ENCODE data around the gene UPP2. TPM values are rescaled to one million over a fixed set of nuclear protein-coding genes. Genes with fewer than 3 reads are reported as not detected.

The UPP2 gene
- total and polyA plus RNA-seq, 2 of the 8 experiments (the other 6 are each of a cell fraction or from before 2014, with no cell fraction given): not detected

- H3K27me3 ChIP-seq (replicated peaks in 1 of 4; ENCODE audit: control insufficient read depth in 3 of 4, extremely low read depth in 1 of 4, insufficient read depth in 3 of 4, low read length in 3 of 4): no peaks in the 10 kb centered on the region
- H4K91ac ChIP-seq (replicated peaks; ENCODE audit: insufficient read length, low read length): no peak overlapping the region
- no peak overlapping the region for H3K14ac ChIP-seq (ENCODE audit: insufficient read length)
- DNase-seq (ENCODE audit: low read depth in 1 of 2, low spot score in 2 of 2): no peak
- H4K20me1 ChIP-seq (replicated peaks in 1 of 2; ENCODE audit: control insufficient read depth in 1 of 2, insufficient read depth in 2 of 2, low read length in 2 of 2): no peaks in the 10 kb centered on the region
- no peak overlapping the region for H2BK20ac ChIP-seq (ENCODE audit: low read length)
- FAIRE-seq: peak; percentile 36
- H2AFZ ChIP-seq (ENCODE audit: low read length): no peak overlapping the region
- no peak overlapping the region for H3K4me2 ChIP-seq (ENCODE audit: insufficient read depth in 1 of 2, low read depth in 2 of 2, low read length in 2 of 2)
- H2BK15ac ChIP-seq (ENCODE audit: low read length): no peak overlapping the region
- no peak overlapping the region for H3K56ac ChIP-seq (replicated peaks; ENCODE audit: insufficient read length, low read depth, low read length)
- no peaks in the 10 kb centered on the region for H3K79me1 ChIP-seq (ENCODE audit: low read depth, low read length)
- H3K4ac ChIP-seq (replicated peaks; ENCODE audit: insufficient read length, low read depth, low read length): no peak overlapping the region
- H3K23me2 ChIP-seq (ENCODE audit: low read depth, low read length): no peaks in the 10 kb centered on the region; the same call in 1 of the 2 replicates
- ChIA-PET POLR2A (ENCODE audit: partially characterized antibody) (no interaction called here), CTCF (ENCODE audit: partially characterized antibody) (interaction anchor here (0.7 to 2.4 kb wide), 29 partner anchors 9 to 574 kb away, joined by 3 to 10 read pairs (median 4); partner anchors contain the start of gene UPP2)
- H3K18ac ChIP-seq (ENCODE audit: extremely low read depth, low read length): no peak overlapping the region
- no peak overlapping the region for H2AK5ac ChIP-seq (ENCODE audit: low read depth, low read length)
- 82% methylated on average over 2 of the region's 2 CpGs; no CpG with 5 or more reads in 1 of the 2 experiments for WGBS, 2 experiments (ENCODE audit: extremely low coverage in 1 of 2, insufficient coverage in 1 of 2, insufficient read length in 1 of 2, insufficient replicate concordance in 2 of 2, low coverage in 1 of 2, low lambda C conversion rate in 2 of 2, missing lambda C conversion rate in 1 of 2)
- no peaks in the 10 kb centered on the region for H3K79me2 ChIP-seq (ENCODE audit: control insufficient read depth in 1 of 2, insufficient read depth in 2 of 2, low read length in 2 of 2)
- no peak overlapping the region for H2BK120ac ChIP-seq (replicated peaks; ENCODE audit: low read depth, low read length)
- H2BK12ac ChIP-seq (ENCODE audit: low read depth, low read length): no peak overlapping the region
- H3K36me3 ChIP-seq (ENCODE audit: control insufficient read depth in 2 of 4, insufficient read depth in 4 of 4, low read length in 3 of 4): no peaks in the 10 kb centered on the region
- no peak overlapping the region for H3K27ac ChIP-seq (ENCODE audit: low read depth, low read length)
- H4K8ac ChIP-seq (ENCODE audit: extremely low read depth, insufficient read depth, low read length): no peak overlapping the region
- no peak overlapping the region for H3K23ac ChIP-seq (ENCODE audit: insufficient read length)
- H4K5ac ChIP-seq (ENCODE audit: insufficient read length, low read depth, low read length): no peak overlapping the region
- H3K9ac ChIP-seq (replicated peaks in 1 of 4; ENCODE audit: extremely low read depth in 1 of 4, low read depth in 3 of 4, low read length in 3 of 4): no peak overlapping the region
- H3K4me1 ChIP-seq (replicated peaks in 1 of 4; ENCODE audit: control insufficient read depth in 3 of 4, insufficient read depth in 4 of 4, low read length in 3 of 4): peaks cover 0 to 8% (median under 1%) of the 10 kb centered on the region in 4 experiments; a peak in 1 of 7 replicates
- no peak overlapping the region for H3K4me3 ChIP-seq (ENCODE audit: extremely low read depth in 1 of 4, insufficient read depth in 2 of 4, low read depth in 3 of 4, low read length in 4 of 4)
- H3K9me3 ChIP-seq (ENCODE audit: insufficient read depth in 2 of 2, low read depth in 1 of 2, low read length in 1 of 2): no peaks in the 10 kb centered on the region
- no peak overlapping the region for H2BK5ac ChIP-seq (ENCODE audit: low read depth, low read length)
- TF ChIP-seq BCL11A (IDR thresholded peaks at IDR 0.05; ENCODE audit: low read depth in 2 of 2, low read length in 2 of 2) (no peak), SIRT6 (IDR thresholded peaks at IDR 0.05; ENCODE audit: low read length) (no peak), RAD21 (IDR thresholded peaks at IDR 0.05 in 1 of 2, conservative IDR thresholded peaks at IDR 0.05 in 1 of 2; ENCODE audit: low read depth in 2 of 2, low read length in 2 of 2) (peak; percentile 65 to 71), ZNF274 (IDR thresholded peaks at IDR 0.05; ENCODE audit: borderline replicate concordance, extremely low read depth, low read length) (no peak), CTCF (IDR thresholded peaks at IDR 0.05; ENCODE audit: control extremely low read depth in 1 of 3, insufficient read depth in 1 of 3, low read depth in 1 of 3, low read length in 3 of 3) (peak in 2 of 3 experiments; percentile 35 to 46; a peak in 2 of 4 replicates), EGR1 (IDR thresholded peaks at IDR 0.05; ENCODE audit: borderline replicate concordance, low read depth, low read length) (no peak), ATF2 (IDR thresholded peaks at IDR 0.05; ENCODE audit: low read length) (no peak), SP2 (IDR thresholded peaks at IDR 0.05; ENCODE audit: low read length) (no peak), ASH2L (IDR thresholded peaks at IDR 0.05; ENCODE audit: low read length) (no peak), RBBP5 (IDR thresholded peaks at IDR 0.05; ENCODE audit: borderline replicate concordance, low read depth, low read length) (no peak)
Observed at GRCh38 chr2:158179660-158180059, 78.0 kb downstream of the UPP2 start.
